ENCODE data around the gene MAML3. TPM values are rescaled to one million over a fixed set of nuclear protein-coding genes. Genes with fewer than 3 reads are reported as not detected.

MAML3 gene
- total RNA-seq, 2 donors from 2014 or later: 2.6 to 5.8 TPM

DNA sequence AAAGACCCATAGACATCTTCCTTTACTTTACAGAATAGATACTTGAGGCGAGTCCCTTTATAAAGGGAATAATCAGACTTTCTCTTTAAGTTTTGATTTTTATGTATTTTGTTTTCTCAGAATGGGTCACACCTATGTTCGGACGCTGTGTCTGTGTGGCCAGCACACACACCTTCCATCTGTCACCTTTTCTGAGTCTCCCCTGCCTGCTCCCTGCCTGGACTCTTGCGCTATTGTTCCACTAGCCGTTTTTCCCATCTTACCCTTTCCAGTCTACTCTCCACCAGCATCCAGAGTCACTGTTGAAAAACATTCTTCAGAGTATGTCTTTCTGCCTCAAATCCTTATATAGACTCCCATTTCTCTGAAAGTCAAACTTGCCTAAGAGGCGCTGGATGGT lies 236.1 kb downstream of the MAML3 start:
- TF ChIP-seq, protein P1, sequence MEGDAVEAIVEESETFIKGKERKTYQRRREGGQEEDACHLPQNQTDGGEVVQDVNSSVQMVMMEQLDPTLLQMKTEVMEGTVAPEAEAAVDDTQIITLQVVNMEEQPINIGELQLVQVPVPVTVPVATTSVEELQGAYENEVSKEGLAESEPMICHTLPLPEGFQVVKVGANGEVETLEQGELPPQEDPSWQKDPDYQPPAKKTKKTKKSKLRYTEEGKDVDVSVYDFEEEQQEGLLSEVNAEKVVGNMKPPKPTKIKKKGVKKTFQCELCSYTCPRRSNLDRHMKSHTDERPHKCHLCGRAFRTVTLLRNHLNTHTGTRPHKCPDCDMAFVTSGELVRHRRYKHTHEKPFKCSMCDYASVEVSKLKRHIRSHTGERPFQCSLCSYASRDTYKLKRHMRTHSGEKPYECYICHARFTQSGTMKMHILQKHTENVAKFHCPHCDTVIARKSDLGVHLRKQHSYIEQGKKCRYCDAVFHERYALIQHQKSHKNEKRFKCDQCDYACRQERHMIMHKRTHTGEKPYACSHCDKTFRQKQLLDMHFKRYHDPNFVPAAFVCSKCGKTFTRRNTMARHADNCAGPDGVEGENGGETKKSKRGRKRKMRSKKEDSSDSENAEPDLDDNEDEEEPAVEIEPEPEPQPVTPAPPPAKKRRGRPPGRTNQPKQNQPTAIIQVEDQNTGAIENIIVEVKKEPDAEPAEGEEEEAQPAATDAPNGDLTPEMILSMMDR (IDR thresholded peaks at IDR 0.05): no peak
- no peaks in the 10 kb centered on the region for H3K9me3 ChIP-seq
- no peaks in the 10 kb centered on the region for H3K36me3 ChIP-seq
- H3K27ac ChIP-seq: peak overlapping the region; percentile 56 to 86
- no peak for DNase-seq (ENCODE audit: low spot score)
- H3K27me3 ChIP-seq: no peaks in the 10 kb centered on the region
- H3K4me1 ChIP-seq: peaks cover 0 to 86% of the 10 kb centered on the region in 2 donors
- H3K4me3 ChIP-seq: no peak overlapping the region

- Histone ChIP-seq H3K27me3 (no peaks in the 10 kb centered on the region), H3K4me1 (peaks cover 0 to 71% of the 10 kb centered on the region in 2 donors), H3K27ac (peak overlapping the region; percentile 7 to 86), H3K9me3 (no peaks in the 10 kb centered on the region), H3K4me3 (no peak overlapping the region), H3K36me3 (no peaks in the 10 kb centered on the region)
- TF ChIP-seq, protein P1 (IDR thresholded peaks at IDR 0.05): no peak
- no peak for DNase-seq (ENCODE audit: low spot score)
These were observed 237.9 kb downstream of the MAML3 start for GRCh38 chr4:139916041-139916440.

DNA sequence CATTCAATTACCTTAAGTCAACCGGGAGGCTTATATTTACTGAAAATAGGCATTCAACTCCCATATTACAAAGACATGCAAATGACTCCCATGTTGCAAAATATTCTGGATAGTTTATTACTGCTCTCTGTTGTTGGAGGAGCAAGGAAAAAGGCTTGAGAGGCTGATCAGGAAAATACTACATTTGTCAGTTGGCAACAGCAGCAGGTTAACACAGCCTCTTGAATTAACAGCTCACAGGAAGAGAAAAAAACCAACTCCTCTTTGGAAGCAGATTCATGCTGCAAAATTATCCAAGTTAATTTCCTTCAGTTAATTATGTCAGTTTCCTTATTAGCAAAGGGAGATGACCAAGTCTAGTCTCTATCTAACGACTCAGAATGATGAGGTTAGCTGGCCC lies 238.9 kb downstream of the MAML3 start:
- peaks cover 0 to 61% of the 10 kb centered on the region in 2 donors for H3K4me1 ChIP-seq
- H3K9me3 ChIP-seq: no peaks in the 10 kb centered on the region
- no peak overlapping the region for H3K4me3 ChIP-seq
- DNase-seq (ENCODE audit: low spot score): no peak
- peak overlapping the region in 1 of 2 donors; percentile 86 for H3K27ac ChIP-seq
- no peaks in the 10 kb centered on the region for H3K27me3 ChIP-seq
- TF ChIP-seq, protein P1 (IDR thresholded peaks at IDR 0.05): no peak
- no peaks in the 10 kb centered on the region for H3K36me3 ChIP-seq

GRCh38 chr4:139913995-139914598 lies 239.9 kb downstream of the MAML3 start:
- TF ChIP-seq, protein P1 (IDR thresholded peaks at IDR 0.05): no peak
- Histone ChIP-seq H3K27ac (peak overlapping the region in 1 of 2 donors; percentile 86), H3K9me3 (no peaks in the 10 kb centered on the region), H3K4me1 (peaks cover 0 to 52% of the 10 kb centered on the region in 2 donors), H3K27me3 (no peaks in the 10 kb centered on the region), H3K4me3 (no peak overlapping the region), H3K36me3 (no peaks in the 10 kb centered on the region)
- DNase-seq (ENCODE audit: low spot score): no peak

DNA sequence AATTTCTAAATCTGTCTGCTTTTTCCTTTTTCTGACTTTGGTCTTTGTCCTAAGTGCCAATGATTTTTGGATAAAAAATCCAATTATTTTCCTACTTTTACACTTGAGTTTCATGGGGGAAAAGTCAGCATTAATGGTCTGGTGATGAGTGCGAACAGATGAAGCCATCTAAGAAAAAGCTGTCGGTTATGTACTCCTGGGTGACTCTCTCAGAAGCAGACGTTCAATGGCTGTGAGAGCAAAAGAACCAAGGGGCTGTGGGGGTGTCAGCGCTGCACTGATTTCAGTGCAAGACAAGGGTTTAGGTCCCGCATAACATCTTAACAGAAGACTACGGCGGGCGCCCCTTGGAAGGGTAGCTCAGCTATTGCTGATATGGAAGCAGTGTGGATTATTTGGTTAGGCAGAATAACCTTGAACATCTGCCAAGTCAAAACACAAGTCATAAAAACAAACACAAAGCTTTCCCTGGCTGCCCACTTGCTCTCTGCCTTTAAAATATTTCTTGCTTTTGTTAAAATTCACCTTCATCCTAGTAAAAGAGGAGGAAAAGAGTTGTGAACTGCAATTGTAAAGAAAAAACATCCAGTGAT lies 240.5 kb downstream of the MAML3 start:
- no peak for DNase-seq (ENCODE audit: low spot score)
- H3K27me3 ChIP-seq: no peaks in the 10 kb centered on the region
- peak overlapping the region in 1 of 2 donors; percentile 86 for H3K27ac ChIP-seq
- H3K36me3 ChIP-seq: no peaks in the 10 kb centered on the region
- peaks cover 0 to 46% of the 10 kb centered on the region in 2 donors for H3K4me1 ChIP-seq
- H3K9me3 ChIP-seq: no peaks in the 10 kb centered on the region
- H3K4me3 ChIP-seq: peak overlapping the region in 1 of 2 donors; percentile 6
- TF ChIP-seq, protein P1 (IDR thresholded peaks at IDR 0.05): no peak
